HG03460 (cell line): ENCODE measurements around the gene SIAH3.

ENCODE experiments used
- ATAC-seq: cut with Tn5 transposase; IDR thresholded peaks from one replicate; pipeline ENCODE4 v1.9.1; 2021; ENCODE audit not compliant: unreplicated experiment

SIAH3 gene

DNA sequence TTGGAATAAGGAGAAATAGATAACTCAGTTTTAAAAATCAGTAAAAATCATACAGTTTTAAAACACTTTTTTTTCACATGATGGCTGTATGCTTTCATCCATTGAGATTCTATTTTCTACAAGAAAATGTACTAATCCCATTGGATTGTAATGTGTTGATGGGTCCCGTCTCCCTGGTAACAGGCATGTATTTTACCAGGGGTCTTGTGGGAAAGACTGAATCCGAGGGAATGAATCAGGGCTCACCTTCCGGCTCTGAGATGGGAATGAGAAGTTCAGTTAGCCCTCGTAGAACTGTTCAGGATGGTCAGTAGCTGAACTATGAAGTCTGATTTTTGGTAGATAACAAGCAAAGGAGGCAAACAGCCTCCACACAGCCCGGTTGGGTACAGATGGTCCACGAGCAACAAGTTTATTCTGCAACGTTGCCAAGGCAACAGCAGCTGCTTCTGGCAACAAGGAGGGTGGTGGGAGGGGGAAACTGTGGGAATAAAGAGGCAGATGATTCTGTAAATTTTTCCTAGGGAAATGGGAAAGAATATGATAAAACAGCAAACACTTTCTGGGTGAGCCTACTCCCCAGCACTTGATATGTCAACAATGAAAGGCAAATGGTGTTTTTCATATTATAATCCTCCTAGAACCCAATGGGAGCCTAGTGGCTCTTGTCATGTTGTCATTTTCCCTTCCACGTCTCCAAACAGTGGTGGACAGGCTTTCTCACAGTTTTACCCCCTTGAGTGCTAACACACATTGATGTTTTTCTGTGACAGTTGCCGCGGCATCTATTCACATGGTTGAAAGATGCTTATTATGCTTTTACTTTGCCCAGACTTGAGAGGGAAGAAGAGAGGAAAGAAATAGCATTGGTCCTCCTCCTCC, 12.4 kb upstream of the SIAH3 start:
- no peak for ATAC-seq

DNA sequence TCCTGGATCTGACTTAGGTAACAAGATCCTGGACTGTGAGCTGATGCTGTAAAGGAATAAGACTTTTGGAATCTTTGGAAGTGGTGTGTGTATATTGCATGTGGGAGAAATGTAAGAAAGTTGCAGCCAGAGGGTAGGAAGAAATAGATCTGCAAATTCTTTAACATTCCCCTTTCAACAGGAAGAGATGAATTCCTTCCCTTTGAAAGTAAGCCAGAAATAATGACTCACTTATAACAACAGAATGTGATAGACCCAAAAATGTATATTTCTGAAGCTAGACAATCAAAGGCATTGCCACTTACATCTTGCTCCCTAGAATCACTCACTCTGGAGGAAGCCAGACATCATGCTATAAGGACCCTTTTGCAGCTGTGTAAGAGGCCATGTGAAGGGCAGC, 9.8 kb upstream of the SIAH3 start:
- no peak for ATAC-seq

DNA sequence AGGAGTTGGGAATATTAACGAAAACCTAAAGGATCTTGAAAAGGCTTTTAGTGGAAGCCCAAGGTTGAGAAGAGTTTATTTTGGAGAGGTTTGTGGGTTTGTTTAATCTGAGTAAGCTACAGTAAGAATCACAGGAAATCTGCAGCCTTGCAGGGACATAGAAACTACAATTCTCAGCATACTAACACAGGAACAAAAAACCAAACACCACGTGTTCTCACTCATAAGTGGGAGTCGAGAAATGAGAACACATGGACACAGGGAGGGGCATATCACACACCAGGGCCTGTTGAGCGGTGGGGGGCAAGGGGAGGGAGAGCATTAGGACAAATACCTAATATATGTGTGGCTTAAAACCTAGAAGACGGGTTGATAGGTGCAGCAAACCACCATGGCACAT, 8.7 kb upstream of the SIAH3 start:
- no peak for ATAC-seq

DNA sequence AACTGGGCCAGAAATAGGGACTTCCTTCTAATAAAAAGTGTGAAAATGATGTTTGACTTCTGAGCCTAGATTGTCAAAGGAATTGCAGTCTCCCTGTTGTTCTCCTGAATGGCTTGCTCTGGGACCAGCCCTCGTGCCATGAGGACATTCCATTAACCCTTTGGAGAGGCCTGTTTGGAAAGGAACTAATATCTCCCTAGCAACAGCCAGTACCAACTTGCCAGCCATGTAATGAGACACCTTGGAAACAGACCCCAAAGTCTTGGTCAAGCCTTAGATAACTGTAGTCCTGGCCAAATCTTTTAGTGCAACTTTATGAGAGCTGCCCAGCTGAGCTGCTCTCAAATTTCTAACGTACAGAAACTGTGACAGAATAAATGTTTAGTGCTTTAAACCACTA, 8.2 kb upstream of the SIAH3 start:
- no peak for ATAC-seq

DNA sequence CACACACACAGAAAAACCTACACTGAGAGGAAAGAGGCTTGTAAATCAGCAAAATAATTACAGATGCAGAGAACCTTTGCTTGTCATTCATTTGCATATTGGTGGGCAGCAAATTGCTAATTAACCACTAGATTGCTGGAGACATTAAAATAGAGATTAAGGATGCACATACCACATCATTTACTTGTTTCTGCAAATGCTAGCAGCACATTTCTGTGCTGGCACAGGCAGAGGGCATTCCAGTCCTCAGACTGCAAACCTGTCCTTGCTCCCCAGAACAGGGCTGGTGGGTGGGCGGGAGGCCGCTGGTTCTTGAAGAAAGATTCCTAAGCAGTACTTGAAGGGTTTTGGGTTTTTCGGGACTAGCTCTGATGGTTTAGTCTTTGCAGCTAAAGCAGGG, 941 bp upstream of the SIAH3 start:
- ATAC-seq: no peak

DNA sequence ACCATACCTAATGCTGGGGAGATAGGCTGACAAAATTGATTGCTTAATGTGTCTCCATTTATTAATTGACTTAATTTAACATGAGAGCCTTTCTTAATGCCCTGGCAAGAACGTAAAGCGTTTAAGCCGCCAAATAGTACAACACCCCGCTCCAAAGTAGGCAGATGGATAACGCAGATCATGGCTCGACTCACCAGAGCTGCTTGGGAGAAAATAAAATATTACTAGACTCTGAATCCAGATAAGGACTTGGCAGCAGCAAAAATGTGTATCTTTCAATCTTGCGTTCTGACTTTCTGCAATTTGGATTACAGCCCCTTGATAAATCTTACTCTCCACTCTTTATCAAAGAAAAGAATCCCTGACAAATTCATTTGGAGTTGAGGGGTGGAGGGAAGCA, 403 bp upstream of the SIAH3 start:
- ATAC-seq: no peak

DNA sequence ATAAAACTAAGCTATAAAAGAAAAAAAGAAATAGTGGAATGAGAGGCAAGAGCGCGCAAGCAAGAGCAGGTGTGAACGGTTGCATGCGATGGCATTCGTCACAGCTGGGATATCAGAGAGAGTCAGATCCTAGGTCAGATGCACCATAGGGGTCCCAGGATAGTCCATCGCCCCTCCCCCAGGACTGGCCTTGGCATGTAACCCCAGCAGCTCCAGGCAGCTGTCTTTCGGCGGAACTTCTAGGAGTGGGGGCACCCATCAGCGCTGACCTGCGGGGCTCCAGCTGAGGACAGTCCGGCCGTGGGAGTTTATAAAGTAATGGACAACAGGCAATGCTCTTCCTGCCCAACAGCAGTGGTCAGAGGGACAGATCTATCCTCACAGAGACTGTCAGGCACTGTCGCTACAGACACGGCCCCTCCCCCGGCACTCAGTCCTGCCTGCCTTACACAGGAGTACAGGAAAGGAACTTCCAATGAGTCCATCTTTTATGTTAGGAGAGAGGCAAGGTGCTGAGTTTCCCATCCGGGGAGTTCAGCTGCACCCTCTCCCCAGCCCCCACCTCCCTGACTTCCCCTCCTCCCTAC, 1.4 kb downstream of the SIAH3 start:
- no peak for ATAC-seq

DNA sequence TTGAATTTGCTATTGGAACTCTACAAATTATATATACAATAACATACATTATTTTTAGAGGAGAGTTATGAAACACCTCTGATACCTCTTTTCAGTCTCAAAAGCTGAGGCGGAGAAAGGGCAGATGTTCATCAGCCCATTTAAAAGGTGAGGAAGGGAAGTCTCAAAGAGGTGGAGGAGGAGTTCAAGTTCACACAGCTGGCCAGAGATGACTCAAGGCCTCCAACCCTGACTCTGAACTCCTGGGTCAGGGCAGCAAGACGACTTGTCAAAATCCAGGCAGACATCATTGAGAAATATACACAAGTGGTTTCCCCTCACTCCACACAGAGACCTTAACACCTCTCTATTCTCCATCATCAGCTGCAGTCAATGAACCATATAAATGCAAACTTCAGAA, 2.1 kb downstream of the SIAH3 start:
- no peak for ATAC-seq

DNA sequence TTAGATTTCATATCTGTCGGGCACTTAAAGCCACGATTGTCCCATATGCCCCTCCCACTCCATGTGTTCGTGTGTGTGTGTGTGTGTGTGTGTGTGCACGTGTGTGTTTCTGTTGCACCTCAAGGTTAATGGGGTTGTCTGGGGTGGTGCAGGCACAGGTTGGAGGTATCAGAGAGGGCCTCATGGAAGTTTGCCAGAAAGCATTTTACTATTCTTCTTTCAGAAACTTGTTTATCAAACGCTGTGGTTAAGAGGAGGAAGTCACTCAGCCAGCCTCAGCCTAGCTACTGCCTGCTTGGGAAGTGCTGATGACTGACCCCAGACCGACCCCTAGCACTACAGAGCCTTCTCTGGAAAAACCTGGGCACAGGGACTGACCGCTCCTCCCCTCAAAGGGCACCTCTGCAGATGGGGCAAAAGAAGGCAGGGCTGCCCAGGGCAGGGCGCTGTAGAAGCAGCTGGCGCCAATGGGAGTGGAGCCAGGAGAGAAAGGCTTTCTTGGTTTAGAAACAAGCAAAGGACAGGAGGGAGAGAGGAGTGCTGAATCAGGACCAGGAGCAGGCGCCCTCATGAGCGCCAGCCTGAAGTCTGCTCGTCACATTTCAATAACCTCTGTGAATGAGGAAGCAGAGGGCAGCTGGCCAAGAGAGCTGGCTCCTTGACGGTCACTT, 3.9 kb downstream of the SIAH3 start:
- ATAC-seq: no peak

DNA sequence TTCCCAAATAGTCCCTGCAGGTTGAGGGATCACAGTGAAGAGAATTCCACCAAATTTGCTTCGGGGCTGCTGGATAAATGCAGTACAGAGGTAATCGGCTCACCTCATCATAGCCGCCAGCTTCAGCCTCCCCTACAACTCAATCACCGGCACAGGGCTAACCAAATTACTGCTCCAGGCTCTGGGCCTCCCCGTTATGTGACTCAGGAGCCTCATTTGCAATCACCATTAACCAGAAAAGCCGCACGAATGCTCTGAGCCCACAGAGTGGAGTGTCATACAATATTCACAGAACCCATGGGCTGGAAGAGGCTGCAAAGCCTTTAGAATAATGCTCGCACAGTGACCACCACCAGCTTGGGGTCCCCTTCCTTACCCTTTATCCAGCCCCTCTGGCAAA, 4.9 kb downstream of the SIAH3 start:
- ATAC-seq: no peak

DNA sequence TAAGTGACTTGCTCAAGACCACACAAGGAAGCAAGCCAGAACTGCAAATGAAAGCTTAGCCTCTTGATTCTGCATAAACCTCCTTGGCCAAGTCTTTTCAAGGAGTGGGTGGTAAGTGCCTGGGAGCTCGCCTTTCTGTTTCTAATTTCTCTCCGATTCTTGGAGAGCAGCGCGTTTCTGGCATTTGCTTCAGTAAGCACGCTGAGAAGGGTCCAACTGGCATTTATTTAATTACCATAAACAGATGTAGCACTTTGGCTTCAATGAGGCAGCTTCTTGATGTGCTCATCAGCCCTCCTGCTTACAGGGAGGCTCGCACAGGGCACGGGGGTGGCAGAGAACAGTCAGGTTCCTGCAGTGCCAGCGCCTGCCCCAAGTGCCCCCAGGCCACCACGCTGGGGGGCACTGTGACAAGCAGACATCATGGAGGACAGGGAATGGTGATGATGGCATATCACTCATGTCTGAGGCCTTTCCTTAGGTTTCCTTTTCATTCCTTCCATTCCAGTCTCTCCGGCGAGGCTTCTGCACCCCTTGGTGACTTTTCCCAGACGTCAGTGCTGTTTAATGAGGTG, 13.3 kb downstream of the SIAH3 start:
- ATAC-seq: no peak

DNA sequence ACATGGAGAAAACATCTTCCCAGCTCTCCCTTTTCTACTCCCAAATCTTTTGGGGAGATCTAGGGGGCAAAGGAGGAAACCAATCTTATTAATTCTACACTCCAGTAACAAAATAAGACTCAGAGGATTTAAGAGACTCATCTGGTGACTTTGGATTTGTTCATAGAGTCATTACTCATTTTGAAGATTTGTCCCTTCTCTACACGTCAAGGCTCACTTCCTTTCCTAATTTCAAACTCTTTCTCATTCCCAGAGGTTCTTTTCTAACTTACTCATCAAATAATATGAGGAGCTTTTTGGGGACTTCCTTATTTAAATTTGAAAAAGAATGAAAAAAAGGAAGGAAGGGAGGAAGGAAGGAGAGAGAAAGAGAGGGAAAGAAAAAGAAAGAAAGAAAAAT, 14.4 kb downstream of the SIAH3 start:
- ATAC-seq: no peak

DNA sequence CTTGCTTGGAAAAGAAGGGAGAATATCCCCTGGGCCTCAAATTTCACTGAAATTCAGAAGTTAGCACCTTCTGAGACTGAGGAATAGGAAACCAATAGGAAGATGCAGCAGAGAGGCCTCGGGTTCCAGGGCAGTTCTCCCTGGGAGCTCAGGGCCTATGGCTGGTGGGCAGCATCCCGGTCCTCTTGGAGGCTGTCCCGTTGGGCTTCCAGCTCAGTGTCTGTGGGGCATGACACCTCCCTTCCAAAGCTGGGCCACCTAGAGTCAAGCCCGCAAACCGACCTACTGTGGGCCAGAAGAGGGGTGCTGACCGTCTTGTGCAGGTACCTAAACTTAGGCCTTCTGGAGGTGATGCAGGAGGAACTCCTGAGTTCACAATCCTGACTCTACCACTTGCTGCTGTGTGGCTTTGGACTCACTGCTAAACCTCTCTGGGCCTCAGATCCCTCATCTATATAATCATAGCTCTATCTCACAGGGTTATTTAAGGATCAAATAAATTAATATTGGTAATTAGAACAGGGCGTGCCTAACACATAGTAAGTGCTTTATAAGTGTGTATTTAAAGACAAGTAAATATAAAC, 17.1 kb downstream of the SIAH3 start:
- no peak for ATAC-seq

DNA sequence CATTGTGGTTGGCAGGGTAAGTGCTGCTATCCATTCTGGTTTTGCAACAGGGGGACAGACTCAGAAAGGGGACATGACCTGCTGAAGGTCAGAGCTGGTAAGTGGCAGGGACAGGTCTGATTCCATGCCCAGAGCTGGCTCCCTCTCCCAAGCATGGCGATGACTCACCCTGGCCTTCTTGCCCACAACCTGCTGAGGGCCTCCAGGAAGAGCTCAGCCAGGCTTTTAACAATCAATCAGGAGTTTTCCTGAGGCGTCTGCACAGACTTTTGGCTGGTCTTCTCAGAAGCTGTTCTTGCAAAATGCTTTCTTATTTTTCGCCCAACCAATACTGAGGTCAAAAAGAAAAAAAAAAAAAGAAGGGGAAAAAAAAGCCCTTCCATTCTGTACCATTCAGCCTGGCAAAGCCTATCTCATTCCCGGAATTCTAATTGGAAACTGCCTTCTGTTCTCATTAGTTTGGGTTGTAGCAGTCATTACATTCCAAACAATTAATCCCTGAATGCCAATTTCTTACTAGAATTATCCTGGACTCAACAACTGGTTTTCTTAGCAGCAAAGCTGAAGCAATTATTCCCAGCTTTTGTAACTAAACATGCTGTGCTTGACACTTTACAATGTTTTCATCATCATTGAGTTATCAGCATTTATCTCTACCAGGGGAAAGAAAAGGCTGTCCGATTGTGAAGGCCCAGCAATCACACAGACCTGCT, 17.7 kb downstream of the SIAH3 start:
- ATAC-seq: no peak

DNA sequence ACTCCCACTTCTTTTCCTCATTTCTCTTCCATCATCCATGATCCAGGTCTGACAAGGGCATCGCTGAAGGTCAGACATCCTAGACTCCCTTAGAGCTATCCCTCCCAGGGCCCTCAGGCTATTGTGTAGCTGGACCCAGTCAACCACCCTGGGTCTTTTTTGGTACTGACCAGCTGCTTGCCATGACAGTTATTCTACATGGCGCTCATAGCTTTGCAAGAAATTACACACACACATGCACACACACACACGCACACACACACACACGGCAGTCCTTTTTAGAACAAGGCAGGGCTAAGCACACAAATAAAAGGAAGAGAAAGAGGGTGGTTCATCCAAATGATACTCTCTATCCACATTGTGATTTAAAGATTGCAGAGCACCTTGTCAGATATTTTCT, 18.3 kb downstream of the SIAH3 start:
- ATAC-seq: no peak

DNA sequence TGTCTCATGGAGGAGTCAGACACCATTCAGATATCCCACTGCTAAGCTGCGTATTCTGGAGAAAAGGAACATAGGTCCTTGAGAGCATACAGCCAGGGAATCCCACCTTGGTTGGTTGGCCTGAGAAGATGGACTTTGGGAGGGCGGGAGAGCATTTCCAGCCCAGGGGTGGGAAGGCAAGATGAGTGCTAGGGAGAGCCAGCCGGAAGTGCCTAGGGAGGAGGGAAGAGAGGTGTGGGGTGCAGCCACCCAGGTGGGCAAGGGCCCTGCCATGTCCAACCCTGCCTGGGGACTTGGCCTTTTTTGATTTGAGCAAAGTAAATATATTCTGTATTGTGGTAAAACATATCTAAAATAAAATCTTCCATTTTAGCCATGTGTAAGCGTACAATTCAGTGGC, 19.7 kb downstream of the SIAH3 start:
- ATAC-seq: no peak

DNA sequence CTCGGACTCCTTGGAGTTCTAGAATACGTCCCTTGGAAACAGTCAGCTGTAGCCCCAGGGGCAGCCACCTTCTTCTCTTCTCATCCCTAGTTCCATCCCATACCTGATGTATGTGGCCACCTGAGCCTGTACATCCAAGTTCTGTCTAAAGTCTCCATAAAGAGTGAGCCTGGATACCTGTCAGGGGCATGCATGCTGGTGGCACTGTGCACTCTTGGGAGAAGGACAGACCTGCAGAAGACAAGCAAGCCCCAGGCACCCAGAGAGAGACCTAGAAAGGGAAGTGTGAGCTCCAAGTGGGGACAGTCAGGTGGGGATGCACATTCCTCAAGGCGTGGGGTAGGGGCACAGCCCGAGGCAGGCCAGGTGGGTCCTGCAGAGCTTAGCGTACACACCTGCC, 21.4 kb downstream of the SIAH3 start:
- no peak for ATAC-seq

DNA sequence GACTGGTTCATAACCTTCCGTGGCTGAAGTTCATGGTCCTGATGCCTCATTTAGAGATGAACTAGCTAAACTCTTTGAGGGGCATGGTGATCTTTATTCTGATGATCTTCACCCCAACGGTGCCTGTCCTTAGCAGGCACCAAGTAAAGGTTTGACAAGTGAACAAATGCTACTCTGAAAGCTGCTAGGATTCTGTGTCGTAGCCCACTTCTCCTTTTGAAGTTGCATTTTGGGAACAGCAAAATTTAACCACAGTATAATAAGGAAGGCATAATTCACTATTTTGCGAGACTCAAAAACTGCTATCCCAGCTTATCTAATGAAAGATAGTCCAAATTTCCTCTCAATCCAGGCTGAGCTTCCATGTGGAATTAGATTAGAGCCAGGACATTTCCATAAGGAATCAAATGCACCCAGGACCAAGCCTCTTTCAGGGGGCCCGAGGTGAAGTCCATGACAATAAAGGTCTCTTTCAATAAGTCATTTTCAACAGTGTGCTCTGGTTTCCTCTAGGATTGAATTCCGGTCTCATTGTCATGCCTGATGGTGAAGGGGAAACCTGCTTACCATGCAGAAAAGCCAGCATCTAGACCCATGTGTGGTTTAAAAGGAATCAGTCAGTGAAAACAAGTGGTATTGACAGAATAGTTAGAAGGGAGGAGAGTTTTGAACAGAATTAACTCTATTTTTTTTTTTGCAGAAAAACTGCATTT, 23.1 kb downstream of the SIAH3 start:
- no peak for ATAC-seq

DNA sequence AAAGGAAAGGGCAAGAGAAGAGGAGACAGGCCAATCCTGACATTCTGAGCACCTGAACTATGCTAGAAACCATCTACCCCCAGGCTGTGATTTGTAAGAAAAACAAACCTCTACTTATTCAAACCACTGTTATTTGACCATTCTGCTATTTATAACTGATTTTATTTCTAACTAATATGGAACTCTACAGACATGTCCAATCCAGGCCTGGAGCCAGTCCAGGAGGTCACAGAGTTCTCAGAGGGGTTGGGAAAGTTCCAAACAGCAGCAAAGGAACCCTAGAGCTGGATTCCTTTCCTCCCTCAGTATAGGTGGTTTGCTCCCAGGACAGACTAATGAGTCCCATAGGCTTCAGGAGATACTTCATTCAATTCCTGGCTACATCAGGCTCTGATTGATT, 24.2 kb downstream of the SIAH3 start:
- ATAC-seq: no peak

DNA sequence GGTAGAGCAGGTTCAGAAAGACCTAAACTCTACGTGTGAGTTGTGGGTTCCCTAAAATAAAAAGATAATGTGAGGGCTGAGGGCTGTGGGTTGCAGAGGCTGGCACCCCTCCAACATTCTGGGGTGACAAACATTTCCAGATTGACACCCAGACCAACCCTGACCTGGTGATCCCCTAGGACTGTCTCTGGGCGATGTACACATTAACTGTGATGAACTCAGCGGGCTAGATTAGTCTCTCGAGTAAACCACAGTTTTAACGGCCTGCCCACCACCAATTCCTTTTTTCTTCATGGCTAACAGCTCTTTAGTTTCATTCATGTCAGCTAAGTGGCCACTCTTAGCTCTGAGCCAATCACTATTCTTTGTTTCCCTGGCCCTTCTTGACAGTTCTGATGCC, 24.8 kb downstream of the SIAH3 start:
- ATAC-seq: no peak

DNA sequence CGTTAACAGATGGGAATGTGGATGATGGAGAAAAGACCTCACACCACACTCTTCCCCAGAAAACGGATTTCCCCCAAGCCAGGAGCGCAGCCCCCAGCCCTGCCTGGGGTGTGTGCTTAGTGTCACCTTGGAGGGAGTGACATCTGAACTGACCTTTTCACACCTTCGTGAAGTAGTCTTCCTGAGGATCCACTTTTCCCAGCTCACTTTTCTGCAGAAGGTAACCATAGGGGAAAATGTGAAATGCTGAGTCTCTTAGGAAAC, 26.2 kb downstream of the SIAH3 start:
- ATAC-seq: no peak
